DMS114 treated with DMSO at 0.1 percent for 48 hours (cell line): ENCODE results near the gene COL20A1.

Experiments used
- DNase-seq: peaks from one replicate; lab custom pipeline; 2025; ENCODE audit not compliant: unreplicated experiment; lab: John Stamatoyannopoulos, UW

COL20A1 gene

DNA sequence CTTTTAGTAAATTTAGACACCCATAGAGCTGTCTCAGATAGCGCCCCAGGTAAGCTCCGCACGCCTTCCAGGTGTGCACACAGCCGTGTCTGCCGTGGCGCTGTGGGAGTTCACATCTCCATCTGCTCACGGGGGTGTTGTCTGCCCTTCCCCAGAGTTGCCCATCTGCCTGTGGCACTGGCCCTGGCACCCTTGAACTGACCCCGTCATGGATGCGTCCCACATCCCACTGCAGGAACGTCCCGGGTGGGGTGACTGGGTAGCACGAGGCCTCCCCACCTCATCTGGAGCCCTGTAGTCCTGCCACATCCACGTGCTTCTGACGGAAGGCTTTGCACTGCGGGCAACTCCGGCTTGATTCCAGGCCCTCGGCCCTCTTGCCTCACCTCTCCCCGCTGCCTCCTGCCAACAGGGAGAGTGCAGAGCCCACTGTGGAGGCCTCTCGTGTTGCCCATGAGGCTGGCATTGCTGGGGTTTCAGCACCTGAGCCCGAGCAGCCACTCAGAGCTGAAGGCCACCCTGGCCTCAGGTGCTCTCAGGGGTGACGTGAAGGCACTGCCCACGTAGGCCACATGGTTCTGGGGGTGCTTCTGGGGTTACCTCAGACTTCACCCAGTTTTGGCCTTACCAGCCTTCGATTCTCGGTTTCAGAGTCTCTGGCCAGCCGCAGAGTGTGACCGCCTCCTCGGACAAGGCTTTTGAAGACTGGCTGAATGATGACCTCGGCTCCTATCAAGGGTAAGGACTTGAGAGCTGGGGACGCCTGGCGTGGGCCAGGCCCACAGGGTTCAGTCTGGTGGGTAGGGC, 15.3 kb upstream of the COL20A1 start:
- no peak for DNase-seq

DNA sequence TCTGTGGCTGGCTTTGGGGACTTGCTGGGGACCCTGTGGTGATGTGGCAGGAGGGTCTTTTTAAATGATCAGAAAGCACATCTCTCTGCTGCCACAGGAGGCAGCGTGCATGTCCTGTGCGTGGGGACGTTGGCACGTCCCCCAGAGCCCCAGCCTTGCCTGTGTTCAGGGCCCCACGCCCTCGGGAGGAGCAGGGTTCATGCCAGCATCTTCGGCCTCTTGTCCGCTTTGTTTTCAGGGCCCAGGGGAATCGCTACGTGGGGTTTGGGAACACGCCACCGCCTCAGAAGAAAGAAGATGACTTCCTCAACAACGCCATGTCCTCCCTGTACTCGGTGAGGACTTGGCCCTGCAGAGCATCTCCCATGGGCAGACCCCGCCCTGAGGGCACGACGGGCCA, 14.3 kb upstream of the COL20A1 start:
- DNase-seq, result no peak

DNA sequence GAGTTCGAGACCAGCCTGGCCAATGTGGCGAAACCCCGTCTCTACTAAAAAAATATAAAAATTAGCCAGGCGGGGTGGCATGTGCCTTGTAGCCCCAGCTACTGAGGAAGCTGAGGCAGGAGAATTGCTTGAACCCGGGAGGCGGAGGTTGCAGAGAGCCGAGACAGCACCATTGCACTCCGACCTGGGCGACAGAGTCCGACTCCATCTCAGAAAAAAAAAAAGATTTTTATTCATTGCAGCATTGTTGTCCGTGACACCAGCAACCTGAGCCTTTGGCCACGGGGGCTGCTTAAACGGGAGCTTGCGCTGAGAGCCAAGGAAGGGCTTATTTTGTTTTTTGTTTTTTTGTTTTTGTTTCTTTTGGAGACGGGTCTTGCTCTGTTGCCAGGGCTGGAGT, 13.1 kb upstream of the COL20A1 start:
- no peak for DNase-seq

DNA sequence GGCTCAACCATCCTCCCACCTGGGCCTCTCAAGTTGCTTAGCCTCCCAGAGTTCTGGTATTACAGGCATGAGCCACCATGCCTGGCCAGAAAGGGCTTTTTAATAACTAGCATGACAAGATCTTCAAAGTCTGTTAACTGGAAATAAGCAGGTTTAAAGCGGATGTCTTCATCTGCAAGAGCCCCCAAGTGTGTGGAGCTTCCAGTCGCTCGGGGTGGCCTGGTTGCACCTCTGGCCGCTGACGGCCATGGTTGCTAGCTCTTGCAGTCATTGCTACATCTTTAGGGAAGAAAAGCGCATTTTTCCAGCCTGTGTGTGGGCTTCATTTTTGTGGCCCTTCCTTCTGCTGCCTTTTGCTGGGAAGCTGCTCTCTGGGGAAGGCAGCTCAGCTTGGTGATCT, 12.6 kb upstream of the COL20A1 start:
- DNase-seq, result no peak

DNA sequence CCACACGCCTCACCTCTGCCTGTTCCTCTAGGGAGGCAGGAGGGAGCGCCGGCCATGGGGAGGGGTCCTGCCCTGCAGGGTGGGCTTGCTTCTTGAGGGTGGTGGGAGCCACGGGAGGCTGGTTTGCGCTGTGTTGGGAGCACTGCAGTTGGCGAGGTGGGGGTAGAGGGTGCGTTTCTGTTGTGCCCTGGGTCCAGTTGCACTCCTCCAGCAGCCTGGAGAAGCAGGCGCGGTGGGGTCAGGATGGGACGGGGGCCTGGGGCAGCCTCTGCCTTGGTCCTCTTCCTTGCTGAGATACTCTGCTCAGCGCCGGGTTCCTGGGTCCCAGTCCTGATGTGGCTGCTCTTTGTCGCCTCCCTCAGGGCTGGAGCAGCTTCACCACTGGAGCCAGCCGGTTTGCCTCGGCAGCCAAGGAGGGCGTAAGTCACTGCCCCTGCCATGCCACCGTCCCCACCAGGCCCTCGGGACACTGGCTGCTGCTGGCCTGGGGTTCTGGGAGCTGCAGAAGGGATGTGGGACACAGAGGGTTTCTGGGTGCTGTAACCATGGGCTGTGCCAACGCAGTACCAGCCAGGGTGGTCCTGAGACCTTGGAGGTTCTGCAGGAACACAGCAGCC, 11.9 kb upstream of the COL20A1 start:
- DNase-seq, result no peak

DNA sequence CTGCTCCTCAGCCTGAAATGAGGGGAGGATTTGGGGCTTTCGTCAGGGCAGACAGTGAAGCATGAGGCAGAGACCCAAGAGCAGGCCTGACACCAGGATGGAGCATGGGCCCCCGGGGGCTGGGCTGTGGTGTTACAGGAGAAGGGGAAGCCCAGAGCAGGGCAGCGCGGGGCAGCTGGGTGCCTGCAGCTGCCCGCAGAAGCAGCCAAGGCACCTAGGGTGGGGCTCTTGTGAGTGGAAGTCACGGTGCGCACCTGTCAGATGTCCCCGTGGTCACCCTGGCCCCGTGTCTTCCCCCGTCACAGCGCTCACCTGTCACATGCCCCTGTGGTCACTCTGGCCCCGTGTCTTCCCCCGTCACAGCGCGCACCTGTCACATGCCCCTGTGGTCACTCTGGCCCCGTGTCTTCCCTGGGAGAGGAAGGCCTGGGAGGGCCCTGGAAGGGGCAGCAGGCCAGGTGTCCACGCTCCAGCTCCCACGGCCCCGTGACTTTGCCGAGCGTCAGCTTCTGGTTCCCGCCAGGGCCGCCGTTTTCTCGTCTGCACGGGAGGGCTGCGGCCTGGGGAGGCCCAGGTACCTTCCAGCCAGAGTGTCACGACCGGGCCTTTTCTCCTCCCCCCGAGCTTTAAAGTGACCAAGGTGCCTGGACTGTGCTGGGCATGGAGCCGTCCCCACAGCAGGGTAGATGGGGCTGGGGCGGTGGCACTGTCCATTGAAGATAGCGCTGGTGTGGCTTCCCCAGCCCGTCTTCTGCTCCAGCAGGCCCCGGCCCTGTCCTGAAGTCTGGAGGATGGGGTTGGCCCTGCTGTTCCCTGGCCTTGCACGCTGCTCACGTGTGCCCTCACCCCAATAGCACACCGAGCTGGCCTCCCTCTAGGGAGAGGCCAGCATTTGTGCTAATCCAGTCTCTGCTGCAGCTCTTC, 11.0 kb upstream of the COL20A1 start:
- no peak for DNase-seq

DNA sequence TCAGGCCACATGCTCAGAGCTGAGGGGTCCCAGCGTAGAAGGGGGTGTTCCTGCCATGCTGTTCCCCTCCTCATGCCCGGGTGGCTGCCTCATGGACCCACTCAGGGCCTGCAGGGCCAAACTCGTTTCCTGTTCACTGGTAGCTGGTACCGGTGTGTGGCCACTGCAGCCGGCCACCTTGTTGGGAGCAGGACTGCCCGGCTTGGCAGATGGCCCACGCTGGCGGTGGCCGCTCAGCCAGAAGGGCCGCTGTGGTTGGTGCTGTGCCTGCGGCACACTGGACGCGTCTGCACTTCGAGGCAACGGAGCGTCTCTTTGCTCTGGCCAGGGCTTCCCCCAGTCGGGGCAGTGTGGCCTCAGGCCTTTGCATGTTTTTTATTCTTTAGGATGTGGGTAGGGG, 10.0 kb upstream of the COL20A1 start:
- no peak for DNase-seq

DNA sequence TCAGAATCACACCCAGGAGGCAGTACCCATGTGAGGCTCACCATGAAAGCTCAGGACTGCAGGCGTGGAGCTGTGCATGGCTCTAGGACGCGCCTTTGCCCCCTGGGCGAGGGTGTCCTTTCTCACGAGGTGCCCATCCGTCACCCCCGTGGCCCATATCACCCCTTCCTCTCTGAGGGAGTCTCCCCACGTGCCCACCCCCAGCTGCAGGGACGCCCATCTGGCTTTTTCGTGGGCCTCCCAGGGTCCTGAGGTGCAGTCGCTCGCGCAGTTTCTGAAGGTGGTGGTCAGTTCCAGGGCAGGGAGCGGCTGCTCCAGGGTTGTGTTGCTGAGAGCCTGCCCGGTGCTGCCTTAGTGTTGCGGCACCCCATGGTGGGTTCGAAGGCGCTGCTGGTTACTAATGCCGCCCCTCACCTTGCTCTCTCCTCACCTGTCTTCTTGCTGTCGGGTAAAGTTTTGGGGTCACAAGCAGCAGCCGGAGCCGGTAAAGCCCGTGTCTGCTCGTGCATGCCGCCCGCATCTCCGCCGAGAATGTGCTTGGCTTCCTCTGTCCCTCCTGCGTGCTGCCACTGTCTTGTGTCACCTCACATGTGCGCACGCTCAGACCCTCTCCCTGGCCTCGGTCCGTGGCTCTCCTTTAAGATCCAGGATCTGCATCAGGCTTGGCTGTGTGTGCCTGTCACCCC, 9.4 kb upstream of the COL20A1 start:
- DNase-seq, result no peak

DNA sequence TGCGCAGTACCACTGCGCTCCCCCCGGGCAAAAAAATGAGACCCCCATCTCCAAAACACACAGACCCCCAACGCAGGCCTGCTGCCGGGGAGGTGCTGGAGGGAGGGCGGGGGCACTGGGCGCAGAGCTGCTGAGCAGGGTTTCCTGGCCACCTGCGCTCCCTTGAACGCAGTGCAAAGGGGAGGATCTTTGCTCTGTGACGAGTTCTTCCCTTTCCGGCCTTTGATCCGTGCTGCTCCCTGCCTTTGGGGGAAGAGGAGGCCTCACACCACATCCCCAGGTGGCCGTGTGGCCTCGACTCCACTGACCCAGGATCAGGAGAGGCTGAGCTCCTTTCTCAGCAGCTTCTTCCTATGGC, 8.9 kb upstream of the COL20A1 start:
- no peak for DNase-seq

DNA sequence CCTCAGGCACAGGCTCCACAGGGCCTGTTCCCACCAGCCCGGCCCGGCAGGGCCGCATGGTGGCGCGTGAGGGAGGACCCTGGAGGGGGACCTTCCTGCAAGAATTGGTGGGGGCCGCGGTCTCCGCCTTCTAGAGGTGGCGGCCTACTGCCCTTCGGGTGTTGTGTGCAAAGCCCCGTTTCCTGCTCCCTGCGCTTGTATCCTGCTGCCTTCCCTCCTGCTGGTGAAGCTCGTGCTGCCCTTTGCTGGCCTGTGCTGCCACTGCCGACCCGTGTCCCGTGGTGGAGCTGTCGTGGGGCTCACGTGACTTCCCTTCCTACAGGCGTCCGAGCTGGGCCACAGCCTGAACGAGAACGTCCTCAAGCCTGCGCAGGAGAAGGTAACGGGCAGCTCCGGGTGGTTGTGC, 8.4 kb upstream of the COL20A1 start:
- no peak for DNase-seq

DNA sequence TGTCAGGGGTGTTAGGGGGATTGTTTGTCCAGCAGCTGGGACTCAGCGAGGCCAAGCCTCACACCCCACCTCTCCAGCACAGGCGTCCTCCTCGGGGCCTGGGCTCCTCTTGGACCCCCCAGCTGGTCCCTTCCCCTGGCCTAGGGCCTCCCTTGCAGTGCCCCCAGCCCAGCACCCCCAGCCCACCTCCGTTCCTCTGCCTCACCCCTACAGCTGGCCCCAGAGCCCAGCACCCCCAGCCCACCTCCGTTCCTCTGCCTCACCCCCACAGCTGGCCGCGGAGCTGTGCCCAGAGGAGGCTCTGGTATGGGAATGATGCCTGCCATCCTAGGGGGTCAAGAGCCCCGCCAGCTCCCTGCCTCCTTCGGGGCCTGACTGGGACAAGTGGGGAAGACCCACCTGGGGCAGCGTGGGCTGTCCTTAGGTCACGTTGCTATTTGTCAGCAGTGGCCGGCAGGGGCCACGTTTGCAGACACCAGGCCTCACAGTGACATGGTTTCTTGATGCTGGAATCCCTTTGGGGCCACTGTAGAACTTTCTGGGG, 7.9 kb upstream of the COL20A1 start:
- no peak for DNase-seq

DNA sequence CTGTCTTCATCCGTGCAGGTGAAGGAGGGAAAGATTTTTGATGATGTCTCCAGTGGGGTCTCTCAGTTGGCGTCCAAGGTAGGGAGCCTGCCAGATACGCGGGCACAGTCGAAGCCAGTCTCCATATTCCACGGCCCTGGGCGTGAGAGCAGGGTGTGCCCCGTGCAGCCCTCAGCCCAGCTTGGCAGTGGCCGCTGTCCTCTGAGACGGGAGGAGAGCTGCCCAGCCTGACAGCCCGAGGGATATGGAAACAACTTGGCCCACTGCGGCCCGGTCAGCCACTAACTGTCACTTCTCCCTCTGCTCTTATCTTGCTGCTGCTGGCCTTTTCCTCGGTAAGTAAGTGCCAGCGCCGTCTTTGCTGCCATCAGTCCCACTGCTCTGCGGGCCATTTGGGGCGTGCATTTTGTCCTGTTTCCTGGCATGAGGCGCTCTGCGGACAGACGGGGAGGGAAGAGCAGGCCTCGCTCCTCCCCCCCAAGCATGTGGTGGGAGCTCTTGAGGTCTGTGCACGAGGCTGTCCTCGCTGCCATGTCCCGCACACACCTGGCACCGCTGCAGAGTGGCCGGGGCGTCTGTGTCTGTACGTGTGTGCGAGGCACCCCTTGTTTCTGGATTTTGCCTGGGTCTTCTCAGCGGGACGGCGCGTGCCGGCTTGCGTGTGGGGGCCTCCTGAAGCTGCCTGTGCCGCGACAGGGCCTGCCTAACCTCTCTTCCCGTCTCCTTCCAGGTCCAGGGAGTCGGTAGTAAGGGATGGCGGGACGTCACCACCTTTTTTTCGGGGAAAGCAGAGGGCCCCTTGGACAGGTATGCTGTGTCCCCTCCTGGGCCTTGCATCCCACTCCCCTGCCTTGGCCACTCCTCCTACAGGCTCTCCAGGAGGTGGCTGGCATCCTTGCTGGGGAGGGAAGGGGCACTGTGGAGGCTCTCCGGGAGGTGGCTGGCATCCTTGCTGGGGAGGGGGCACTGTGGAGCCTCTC, 7.1 kb upstream of the COL20A1 start:
- no peak for DNase-seq

DNA sequence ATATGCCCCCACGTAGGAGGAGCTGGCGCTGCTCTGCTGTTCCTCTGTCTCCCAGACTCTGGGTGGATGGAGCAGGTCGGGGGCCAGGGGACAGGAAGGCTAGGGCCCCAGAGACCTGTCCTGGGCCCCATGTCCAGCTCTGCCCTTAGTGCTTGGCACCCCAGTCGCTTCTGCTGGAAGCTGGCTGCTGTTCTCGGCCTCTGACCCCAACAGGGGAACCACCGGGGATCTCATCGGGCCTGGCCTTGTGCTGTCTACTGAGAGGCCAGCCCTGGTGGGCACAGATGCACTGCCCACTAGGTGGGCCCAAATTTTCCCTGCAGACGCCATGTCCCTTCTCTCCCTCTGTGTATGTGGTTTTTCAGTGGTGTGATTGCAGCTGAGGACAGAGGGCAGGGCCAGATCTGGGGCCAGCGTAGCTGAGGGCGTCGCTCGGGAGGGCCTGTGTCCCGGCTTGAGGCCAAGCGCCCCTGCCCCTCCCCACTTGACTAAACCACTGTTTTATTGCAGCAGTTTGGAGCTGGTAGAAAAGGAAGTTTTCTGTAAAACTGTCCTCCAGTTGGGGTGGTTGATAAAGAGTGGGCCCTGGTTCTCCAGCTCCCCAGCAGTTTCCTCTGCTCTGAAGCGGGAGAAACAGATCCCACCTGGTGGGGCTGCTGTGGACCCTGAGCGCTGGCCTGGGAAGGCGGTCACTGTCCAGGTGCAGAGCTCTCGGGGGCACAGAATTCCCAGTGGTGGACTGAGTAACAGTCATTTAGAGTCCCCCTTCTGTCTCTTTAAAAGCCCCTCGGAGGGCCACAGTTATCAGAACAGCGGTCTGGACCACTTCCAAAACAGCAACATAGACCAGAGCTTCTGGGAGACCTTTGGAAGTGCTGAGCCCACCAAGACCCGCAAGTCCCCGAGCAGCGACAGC, 5.9 kb upstream of the COL20A1 start:
- DNase-seq, result no peak

DNA sequence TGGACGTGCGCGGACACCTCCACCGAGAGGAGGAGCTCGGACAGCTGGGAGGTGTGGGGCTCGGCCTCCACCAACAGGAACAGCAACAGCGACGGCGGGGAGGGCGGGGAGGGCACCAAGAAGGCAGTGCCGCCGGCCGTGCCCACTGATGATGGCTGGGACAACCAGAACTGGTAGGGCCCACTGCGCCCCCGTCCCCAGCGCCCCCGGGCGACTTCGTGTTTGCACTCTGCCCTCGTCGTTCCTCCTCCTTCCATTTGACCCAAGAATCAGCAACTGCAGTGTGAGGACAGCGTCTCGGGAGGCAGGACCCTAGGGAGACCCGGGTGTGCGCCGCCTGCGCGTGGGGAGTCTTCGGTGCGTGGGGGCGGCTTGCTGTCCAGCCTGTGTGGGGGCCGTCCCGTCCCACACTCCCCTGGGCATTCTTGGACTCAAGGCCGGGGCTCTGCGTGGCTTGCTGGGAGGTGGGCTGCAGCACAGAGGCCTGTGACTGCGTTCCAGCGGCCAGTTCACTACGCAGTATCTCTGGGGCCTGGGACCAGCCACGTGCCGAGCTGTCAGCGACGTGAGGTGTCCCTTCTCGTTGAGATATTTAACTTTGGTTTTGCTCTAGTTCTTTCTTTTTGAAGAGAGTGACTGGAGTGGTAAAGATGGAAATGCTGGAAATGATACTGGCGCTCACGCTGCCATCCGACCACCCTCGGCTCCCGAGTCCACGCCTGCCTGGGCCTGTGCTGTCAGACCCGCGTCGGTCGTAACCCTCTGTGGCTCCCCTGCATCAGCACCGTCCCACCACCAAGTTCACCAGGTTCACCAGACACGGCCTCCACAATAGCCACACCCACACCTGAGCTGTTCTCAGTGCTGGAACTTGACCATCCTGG, 5.0 kb upstream of the COL20A1 start:
- DNase-seq, result no peak

DNA sequence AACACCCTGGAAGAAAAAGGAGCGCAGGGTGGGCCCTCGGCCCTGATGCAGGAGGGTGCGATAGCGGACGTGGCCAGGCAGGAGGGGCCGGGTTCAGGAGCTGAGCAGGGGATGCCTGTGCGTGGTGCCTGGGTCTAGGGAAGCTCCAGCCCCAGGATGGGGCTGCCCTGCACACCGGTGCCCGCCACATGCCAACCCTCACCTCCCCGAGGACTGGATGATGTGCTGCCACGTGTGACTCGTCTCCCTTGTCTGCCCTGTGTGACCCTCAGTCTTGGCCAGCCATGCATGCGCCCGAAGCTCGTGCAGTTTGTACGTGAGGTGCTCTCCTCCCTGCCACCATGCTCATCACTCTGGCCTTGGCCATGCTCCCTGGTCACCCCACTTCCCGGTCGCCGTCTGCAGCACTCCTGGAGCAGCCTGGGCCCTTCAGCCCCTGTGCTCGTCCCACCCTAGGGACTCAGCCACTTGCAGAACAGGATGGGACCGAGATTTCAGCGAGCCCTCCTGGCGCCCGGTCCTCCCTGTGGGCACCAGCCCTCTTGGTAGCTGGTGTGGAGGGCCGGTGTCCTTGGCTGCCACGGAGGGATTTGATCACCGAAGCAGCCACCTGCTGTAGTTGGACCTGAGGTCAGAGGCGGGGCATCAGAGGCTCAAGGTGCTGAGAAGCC, 4.3 kb upstream of the COL20A1 start:
- DNase-seq, result no peak

DNA sequence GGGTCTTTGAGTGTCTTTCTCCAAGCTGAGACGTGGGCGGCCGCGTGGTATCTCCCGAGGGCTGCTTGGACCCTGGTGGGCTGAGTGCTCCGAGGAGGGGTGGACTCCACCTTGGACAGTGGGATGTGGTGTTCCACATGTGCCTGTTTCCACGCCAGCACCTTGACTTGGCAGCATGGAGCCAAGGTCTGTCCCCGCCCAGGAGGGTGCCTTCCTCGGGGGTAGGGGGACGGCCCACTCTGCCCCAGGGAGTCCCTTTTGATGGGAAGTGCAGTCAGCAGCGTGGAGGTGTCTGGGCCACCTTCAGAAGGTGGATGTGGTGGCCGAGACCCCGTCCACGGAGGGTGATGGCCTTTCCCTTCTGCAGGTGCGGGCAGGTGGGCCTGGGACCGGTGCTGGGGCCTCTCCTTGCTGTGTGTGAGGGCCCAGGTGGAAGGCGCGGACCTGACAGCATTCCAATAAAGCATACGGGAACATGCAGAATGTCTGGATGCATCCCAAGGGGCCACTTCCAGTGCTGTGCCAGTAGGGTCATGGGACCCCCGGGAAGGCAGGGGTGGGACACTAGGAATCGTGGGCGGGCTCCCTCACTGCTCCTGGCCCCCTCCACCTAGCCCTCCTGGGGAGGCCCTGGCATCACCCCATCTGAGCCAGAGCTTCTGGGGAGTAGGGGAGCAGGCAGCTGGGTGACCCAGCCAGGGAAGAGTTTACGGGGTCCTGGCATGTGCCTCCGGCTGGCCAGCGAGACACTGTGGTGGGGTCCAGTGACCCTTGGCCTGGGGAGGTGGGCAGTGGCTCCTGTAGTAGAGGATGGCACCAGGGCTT, 3.5 kb upstream of the COL20A1 start:
- DNase-seq, result no peak
